ENCODE results near the gene STAMBPL1.

- TF ChIP-seq CTCF (IDR thresholded peaks at IDR 0.05; ENCODE audit: extremely low read depth in 1 of 2, insufficient read depth in 1 of 2, low read depth in 1 of 2, low read length in 2 of 2) (no peak), POLR2A (IDR thresholded peaks at IDR 0.05; ENCODE audit: low read depth, low read length) (no peak), MAX (IDR thresholded peaks at IDR 0.05; ENCODE audit: insufficient read depth, insufficient read length) (no peak)
These were observed 47.3 kb downstream of the STAMBPL1 start for GRCh38 chr10:88927416-88927690.

Data from endothelial cell of umbilical vein (primary cell).